ENCODE results near the gene FLNC.

Gene FLNC

GRCh38 chr7:128831178-128831993 is 1.2 kb downstream of the FLNC start:
- H3K4me3 ChIP-seq (ENCODE audit: low read depth, low read length) = peak overlapping the region; percentile 81
- in situ Hi-C loops (cut with HindIII; ENCODE audit: low pct_ligation_motif_present, low sequenced_read_pairs) = no loop called here
- H3K36me3 ChIP-seq (replicated peaks) = peaks cover 18% of the 10 kb centered on the region
- DNase-seq = peak; percentile 31
- H3K27me3 ChIP-seq (replicated peaks) = no peaks in the 10 kb centered on the region
- no peak for TF ChIP-seq CTCF (IDR thresholded peaks at IDR 0.05; ENCODE audit: low read depth, low read length, missing control alignments)
- H3K27ac ChIP-seq = peak overlapping the region; percentile 57

DNA sequence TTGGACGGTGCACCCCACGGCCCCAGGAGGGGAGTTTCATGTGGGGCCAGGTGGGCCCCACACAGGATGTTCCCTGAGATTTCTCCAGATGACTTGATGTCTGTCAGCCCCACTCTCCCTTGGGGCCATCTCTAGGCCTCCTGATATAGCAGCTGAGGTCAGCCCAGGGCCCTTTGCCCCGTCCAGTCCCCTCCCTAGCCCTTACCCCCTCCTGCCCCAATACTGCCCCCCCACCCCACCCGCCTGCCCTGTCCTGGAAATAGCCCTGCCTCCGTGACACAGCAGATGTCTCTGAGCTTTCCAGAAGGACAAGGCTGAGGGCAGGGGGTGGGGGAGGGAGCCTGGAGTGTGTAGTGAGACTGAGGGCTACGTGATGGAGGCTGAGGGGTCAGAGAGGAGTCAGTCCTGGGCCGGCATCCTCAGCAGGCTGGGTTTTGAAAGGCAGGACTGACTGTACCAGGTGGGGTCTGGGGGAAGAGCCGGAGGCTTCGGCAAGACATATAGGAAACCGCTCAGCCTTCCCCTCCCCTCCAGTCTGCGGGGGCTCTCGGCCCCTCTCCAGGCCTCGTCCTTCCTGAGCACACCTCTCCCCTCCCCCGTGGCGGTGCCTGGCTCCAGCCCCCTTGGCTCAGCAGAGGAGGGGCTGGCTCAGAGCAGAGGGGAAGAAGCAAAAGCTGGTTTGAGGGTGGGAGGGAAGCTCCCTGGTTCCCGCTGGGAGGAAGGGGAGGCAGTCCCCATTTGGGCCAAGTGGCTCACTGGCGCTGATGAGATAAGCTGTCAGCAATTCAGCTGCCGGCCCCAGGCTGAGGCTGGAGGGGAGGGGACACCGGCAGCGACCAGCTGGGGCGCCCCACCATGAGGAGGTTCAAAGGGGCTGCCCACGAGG is 2.0 kb downstream of the FLNC start:
- H3K36me3 ChIP-seq (replicated peaks) = peaks cover 24% of the 10 kb centered on the region
- peak overlapping the region; percentile 81 for H3K4me3 ChIP-seq (ENCODE audit: low read depth, low read length)
- DNase-seq = peak; percentile 31
- in situ Hi-C loops (cut with HindIII; ENCODE audit: low pct_ligation_motif_present, low sequenced_read_pairs) = no loop called here
- no peaks in the 10 kb centered on the region for H3K27me3 ChIP-seq (replicated peaks)
- H3K27ac ChIP-seq = peak overlapping the region; percentile 57
- no peak for TF ChIP-seq CTCF (IDR thresholded peaks at IDR 0.05; ENCODE audit: low read depth, low read length, missing control alignments)

- H3K27ac ChIP-seq = peak overlapping the region; percentile 57
- no peak for TF ChIP-seq CTCF (IDR thresholded peaks at IDR 0.05; ENCODE audit: low read depth, low read length, missing control alignments)
- in situ Hi-C loops (cut with HindIII; ENCODE audit: low pct_ligation_motif_present, low sequenced_read_pairs) = no loop called here
- peak overlapping the region; percentile 81 for H3K4me3 ChIP-seq (ENCODE audit: low read depth, low read length)
- H3K27me3 ChIP-seq (replicated peaks) = no peaks in the 10 kb centered on the region
- DNase-seq = no peak
- peaks cover 29% of the 10 kb centered on the region for H3K36me3 ChIP-seq (replicated peaks)
Observed at GRCh38 chr7:128832880-128833147, 2.6 kb downstream of the FLNC start.

DNA sequence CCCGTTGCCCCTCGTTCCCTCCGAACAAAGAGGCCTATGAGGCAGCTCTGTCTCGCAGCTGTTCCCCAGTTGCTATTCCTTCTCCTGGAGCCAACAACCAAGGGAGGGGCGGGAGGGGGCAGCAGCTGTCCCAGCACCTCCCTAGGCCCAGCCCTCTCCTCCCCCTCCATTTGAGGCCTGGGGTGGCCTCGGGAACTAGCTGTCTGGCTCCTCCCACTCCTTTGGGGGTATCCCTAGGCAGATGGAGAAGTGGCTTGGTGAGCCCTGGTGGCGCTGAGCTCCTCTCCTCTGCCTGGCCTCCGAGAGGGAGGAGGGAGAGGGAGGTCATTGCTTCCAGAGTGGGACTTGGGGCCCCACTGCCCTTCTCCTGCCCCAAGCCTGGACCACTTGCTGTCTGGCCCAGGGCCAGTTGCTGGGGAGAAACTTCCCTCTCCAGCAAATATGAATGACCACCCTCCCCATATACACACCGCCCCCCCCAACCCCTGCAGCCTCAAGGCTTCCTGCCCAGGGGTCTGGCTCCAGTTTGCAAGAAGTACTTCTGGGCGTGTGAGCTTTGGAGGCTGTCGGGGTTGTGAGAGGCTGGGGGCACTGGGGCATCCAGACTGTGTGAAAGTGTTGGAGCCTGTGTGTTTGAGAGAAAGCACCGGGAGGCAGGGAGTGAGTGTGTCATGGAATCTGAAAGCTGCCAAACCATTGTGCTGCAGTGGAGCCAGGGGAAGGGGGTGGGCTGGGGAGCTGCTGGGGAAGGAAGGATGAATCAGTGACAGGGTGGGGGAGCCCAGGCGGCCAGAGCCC is 3.1 kb downstream of the FLNC start:
- Histone ChIP-seq H3K36me3 (replicated peaks) (peaks cover 35% of the 10 kb centered on the region), H3K4me3 (ENCODE audit: low read depth, low read length) (peak overlapping the region; percentile 81), H3K27me3 (replicated peaks) (no peaks in the 10 kb centered on the region), H3K27ac (peak overlapping the region; percentile 57)
- peak; percentile 88 for DNase-seq
- TF ChIP-seq CTCF (IDR thresholded peaks at IDR 0.05; ENCODE audit: low read depth, low read length, missing control alignments) = no peak
- in situ Hi-C loops (cut with HindIII; ENCODE audit: low pct_ligation_motif_present, low sequenced_read_pairs) = no loop called here

DNA sequence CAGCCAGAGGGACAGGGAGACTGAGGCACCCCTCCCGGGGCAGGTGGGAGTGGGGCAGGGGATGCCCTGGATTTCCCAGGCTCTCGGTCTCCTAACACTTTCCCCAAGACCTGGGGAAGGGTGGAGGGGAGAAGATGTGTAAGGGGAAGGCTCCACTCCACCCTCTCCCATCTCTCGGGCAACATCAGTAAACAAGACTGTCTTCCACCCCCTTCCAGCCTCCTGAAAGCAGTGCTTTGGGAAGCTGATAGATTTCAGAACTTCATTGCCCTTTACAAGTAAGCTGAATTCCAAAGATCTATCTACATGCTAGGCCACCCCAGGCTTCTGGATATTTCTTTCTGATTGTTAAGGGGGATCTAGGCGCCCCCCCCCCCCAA is 3.7 kb downstream of the FLNC start:
- Histone ChIP-seq H3K27ac (peak overlapping the region; percentile 57), H3K27me3 (replicated peaks) (no peaks in the 10 kb centered on the region), H3K36me3 (replicated peaks) (peaks cover 40% of the 10 kb centered on the region), H3K4me3 (ENCODE audit: low read depth, low read length) (no peak overlapping the region)
- no peak for TF ChIP-seq CTCF (IDR thresholded peaks at IDR 0.05; ENCODE audit: low read depth, low read length, missing control alignments)
- peak; percentile 30 for DNase-seq
- in situ Hi-C loops (cut with HindIII; ENCODE audit: low pct_ligation_motif_present, low sequenced_read_pairs) = no loop called here
